ENCODE results near the gene HOXD8.

- TF ChIP-seq CTCF (IDR thresholded peaks at IDR 0.05) = no peak
- no peak for TF ChIP-seq POLR2AphosphoS5 (IDR thresholded peaks at IDR 0.05; ENCODE audit: low read depth, low read length)
- no peak for TF ChIP-seq TCF7L2 (IDR thresholded peaks at IDR 0.05; ENCODE audit: low read depth, low read length)
These were observed 43.5 kb downstream of the HOXD8 start for GRCh38 chr2:176172895-176173566.
